ENCODE results near the gene PTPRD.

Gene PTPRD

DNA sequence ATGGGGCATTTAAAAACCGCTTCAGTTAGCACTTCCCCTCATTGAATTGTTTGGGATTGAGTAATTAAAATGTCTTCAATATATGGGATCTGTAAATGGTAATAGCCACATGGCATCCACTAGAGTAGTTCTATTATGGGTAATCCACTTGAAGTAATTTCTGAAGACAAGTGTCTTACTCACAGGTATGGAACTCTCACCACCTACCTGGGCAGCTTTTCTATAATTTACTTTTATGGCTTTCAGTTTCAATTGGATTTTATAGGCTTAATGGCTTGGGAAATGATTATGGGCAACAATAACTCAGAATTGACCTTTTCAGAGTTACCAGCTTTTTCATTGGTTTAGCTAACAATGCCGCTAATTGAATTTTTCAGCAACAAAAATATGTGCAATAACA lies 597.9 kb downstream of the PTPRD start:
- no peak for DNase-seq (ENCODE audit: low read depth)
- TF ChIP-seq, protein P1, sequence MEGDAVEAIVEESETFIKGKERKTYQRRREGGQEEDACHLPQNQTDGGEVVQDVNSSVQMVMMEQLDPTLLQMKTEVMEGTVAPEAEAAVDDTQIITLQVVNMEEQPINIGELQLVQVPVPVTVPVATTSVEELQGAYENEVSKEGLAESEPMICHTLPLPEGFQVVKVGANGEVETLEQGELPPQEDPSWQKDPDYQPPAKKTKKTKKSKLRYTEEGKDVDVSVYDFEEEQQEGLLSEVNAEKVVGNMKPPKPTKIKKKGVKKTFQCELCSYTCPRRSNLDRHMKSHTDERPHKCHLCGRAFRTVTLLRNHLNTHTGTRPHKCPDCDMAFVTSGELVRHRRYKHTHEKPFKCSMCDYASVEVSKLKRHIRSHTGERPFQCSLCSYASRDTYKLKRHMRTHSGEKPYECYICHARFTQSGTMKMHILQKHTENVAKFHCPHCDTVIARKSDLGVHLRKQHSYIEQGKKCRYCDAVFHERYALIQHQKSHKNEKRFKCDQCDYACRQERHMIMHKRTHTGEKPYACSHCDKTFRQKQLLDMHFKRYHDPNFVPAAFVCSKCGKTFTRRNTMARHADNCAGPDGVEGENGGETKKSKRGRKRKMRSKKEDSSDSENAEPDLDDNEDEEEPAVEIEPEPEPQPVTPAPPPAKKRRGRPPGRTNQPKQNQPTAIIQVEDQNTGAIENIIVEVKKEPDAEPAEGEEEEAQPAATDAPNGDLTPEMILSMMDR (IDR thresholded peaks at IDR 0.05; ENCODE audit: insufficient read depth, low read depth, low read length, missing control alignments), result no peak
- H3K4me3 ChIP-seq (ENCODE audit: low read length), result no peak overlapping the region

DNA sequence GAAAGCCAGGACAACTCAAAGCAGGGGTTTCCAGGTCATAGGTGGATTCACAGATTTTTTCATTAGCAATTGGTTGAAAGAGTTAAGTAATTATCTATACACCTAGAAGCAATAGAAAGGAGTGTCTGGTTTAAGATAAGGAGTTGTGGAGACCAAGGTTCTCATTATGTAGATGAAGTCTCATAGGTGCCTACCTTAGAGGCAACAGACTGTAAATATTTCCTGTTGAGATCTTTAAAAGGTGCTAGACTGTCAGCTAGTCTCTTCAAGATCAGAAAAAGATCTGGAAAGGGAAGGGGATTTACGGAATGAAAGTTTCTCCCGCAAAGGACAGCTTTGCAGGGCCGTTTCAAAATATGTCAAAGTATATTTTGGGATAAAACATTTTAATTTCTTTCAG lies 603.4 kb downstream of the PTPRD start:
- DNase-seq (ENCODE audit: low read depth), result no peak
- TF ChIP-seq, protein P1 (IDR thresholded peaks at IDR 0.05; ENCODE audit: insufficient read depth, low read depth, low read length, missing control alignments), result no peak
- H3K4me3 ChIP-seq (ENCODE audit: low read length), result no peak overlapping the region

- DNase-seq (ENCODE audit: low read depth), result no peak
- H3K4me3 ChIP-seq (ENCODE audit: low read length), result no peak overlapping the region
- TF ChIP-seq, protein P1 (IDR thresholded peaks at IDR 0.05; ENCODE audit: insufficient read depth, low read depth, low read length, missing control alignments), result no peak
Measured at GRCh38 chr9:10008101-10008799, 604.6 kb downstream of the PTPRD start.

- DNase-seq (ENCODE audit: low read depth), result no peak
- no peak overlapping the region for H3K4me3 ChIP-seq (ENCODE audit: low read length)
- TF ChIP-seq, protein P1 (IDR thresholded peaks at IDR 0.05; ENCODE audit: insufficient read depth, low read depth, low read length, missing control alignments), result no peak
Measured at GRCh38 chr9:10007356-10007755, 605.4 kb downstream of the PTPRD start.

DNA sequence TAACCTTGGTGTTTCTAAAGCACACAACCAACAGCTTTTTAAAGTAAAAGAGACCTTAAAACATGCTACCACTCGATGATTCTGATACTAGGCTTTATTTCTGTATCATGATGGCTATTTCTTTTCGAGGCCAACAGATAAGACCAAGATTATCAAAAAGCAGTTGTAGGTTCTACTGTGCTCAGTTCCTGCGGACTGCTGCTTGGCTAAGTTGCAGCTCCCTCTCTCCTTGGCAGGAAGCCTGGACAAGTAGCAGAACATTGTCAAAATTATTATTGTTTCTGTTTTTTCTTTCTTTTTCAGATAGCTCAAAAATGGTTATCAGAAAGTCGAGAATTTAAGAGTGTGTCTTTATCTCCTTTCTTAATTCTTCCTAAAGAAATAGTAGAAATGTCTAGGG lies 607.6 kb downstream of the PTPRD start:
- TF ChIP-seq, protein P1 (IDR thresholded peaks at IDR 0.05; ENCODE audit: insufficient read depth, low read depth, low read length, missing control alignments), result no peak
- H3K4me3 ChIP-seq (ENCODE audit: low read length), result no peak overlapping the region
- DNase-seq (ENCODE audit: low read depth), result no peak

GRCh38 chr9:10003047-10003446 lies 609.8 kb downstream of the PTPRD start:
- no peak for DNase-seq (ENCODE audit: low read depth)
- H3K4me3 ChIP-seq (ENCODE audit: low read length), result no peak overlapping the region
- TF ChIP-seq, protein P1 (IDR thresholded peaks at IDR 0.05; ENCODE audit: insufficient read depth, low read depth, low read length, missing control alignments), result no peak

DNA sequence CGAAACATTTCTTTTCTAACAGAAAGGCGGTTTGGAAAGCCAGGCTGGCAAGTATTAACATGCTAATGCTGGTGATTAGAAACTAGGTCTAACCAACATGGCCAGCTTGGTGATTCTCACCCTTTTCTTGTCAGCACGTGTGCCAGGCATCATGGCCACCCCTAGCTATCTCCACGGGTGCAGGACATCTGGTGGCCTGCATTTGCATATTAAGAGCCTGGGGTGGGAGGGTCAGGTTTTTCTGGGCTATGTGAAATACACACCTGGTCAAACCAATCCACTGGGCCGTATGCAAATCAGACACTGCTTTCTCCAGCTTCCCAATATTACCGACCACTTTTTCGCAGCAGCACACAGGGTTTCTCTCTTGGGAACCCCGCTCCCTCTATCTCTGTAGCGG lies 612.1 kb downstream of the PTPRD start:
- no peak for DNase-seq (ENCODE audit: low read depth)
- no peak overlapping the region for H3K4me3 ChIP-seq (ENCODE audit: low read length)
- TF ChIP-seq, protein P1 (IDR thresholded peaks at IDR 0.05; ENCODE audit: insufficient read depth, low read depth, low read length, missing control alignments), result no peak

All from epithelial cell of esophagus (primary cell).